GM12878 (cell line): ENCODE measurements around the gene TET2. TPM values are rescaled to one million over a fixed set of nuclear protein-coding genes. Genes with fewer than 3 reads are reported as not detected.

Experiments used
- ATAC-seq: fragments of 200-7000 bp; cut with Tn5 transposase; 3 replicates; pipeline ENCODE4 v1.9.1; 2020; ENCODE audit warnings: mild to moderate bottlenecking, moderate library complexity
- BruUV-seq: library from RNA; stranded (reverse); fragments of 400-500 nt; replicated peaks from 2 replicates; lab custom pipeline; 2021; lab: Mats Ljungman, UMichigan
- CTCF ChIA-PET: fragments of 300-600 bp; sonication (Branson Sonifier 250); formaldehyde crosslinking; extraction: SDS; loops from one replicate; lab custom pipeline; 2021; ENCODE audit warnings: inconsistent platforms; lab: Yijun Ruan, JAX
- POLR2A ChIA-PET: fragments of 350-600 bp; formaldehyde crosslinking; extraction: SDS; loops from one replicate; lab custom pipeline; 2021; ENCODE audit warnings: inconsistent platforms; lab: Charles Lee
- RAD21 ChIA-PET: fragments of 300-600 bp; sonication (Branson Sonifier 250); formaldehyde crosslinking; loops from one replicate; lab custom pipeline; 2023; ENCODE audit warnings: antibody characterized with exemption; ENCODE audit not compliant: unreplicated experiment; lab: Charles Lee
- SMC1A ChIA-PET: fragments of 300-600 bp; sonication (Branson Sonifier 250); formaldehyde crosslinking; loops from one replicate; lab custom pipeline; 2023; ENCODE audit not compliant: unreplicated experiment, uncharacterized antibody; lab: Charles Lee
- DNase-seq: peaks from one replicate; pipeline ENCODE4 v3.0.0-alpha.2; 2011; ENCODE audit warnings: low read depth, low spot score
- FAIRE-seq: peaks from 3 replicates; lab custom pipeline; 2011; peaks lifted over from hg19 to GRCh38; lab: Jason Lieb, UNC
- H2AFZ ChIP-seq: 2 replicates; pipeline ENCODE4 v1.6.0; 2011; ENCODE audit warnings: low read depth, low read length, control low read depth; ENCODE audit not compliant: control insufficient read depth
- H3K27ac ChIP-seq: 2 replicates; pipeline ENCODE4 v1.5.1; 2011; ENCODE audit warnings: control low read depth; ENCODE audit not compliant: control insufficient read depth, insufficient read depth
- H3K27me3 ChIP-seq, 2 experiments: replicated peaks in 1 of 2; 2 replicates each; pipeline versions ENCODE4 v1.6.0 to v1.6.1; 2011; ENCODE audit warnings: low read length in 1 of 2; ENCODE audit not compliant: control insufficient read depth in 2 of 2, insufficient read depth in 2 of 2
- H3K36me3 ChIP-seq, 2 experiments: 2 replicates each; pipeline ENCODE4 v1.5.1; 2011; ENCODE audit warnings: low read length in 1 of 2; ENCODE audit not compliant: control insufficient read depth in 2 of 2, insufficient read depth in 2 of 2
- H3K4me1 ChIP-seq: 2 replicates; pipeline ENCODE4 v1.6.1; 2011; ENCODE audit warnings: mild to moderate bottlenecking, low read length, moderate library complexity, mixed read lengths; ENCODE audit not compliant: control insufficient read depth, insufficient read depth
- H3K4me2 ChIP-seq: 2 replicates; pipeline ENCODE4 v1.6.0; 2011; ENCODE audit warnings: control low read depth; ENCODE audit not compliant: control insufficient read depth, insufficient read depth
- H3K4me3 ChIP-seq: fragments of 200-600 bp; sonication (generic); 2 replicates; pipeline ENCODE4 v1.5.1; 2016
- H3K79me2 ChIP-seq: 2 replicates; pipeline ENCODE4 v1.6.0; 2011; ENCODE audit warnings: low read length; ENCODE audit not compliant: control insufficient read depth, insufficient read depth
- H3K9ac ChIP-seq: 2 replicates; pipeline ENCODE4 v1.8.0; 2011; ENCODE audit warnings: low read length, control low read depth, mixed read lengths; ENCODE audit not compliant: control insufficient read depth, insufficient read depth
- H3K9me3 ChIP-seq: replicated peaks from 3 replicates; pipeline ENCODE4 v1.5.1; 2011; ENCODE audit warnings: mild to moderate bottlenecking, low read length; ENCODE audit not compliant: control insufficient read depth, insufficient read depth
- H4K20me1 ChIP-seq: 2 replicates; pipeline ENCODE4 v1.6.0; 2011; ENCODE audit not compliant: control insufficient read depth, insufficient read depth
- ATF7 ChIP-seq: fragments of 450-650 bp; IDR thresholded peaks from 2 replicates; pipeline ENCODE4 v1.6.1; 2016; ENCODE audit warnings: low read depth, mild to moderate bottlenecking
- CBX5 ChIP-seq: sonication (generic); IDR thresholded peaks from 2 replicates; pipeline ENCODE4 v1.6.1; 2016; ENCODE audit warnings: low read depth, moderate library complexity, mild to moderate bottlenecking, inconsistent platforms
- ETV6 ChIP-seq, 2 experiments: fragments of 450-650 bp in 1 of 2; IDR thresholded peaks in 1 of 2; conservative IDR thresholded peaks in 1 of 2; 2 replicates each; pipeline ENCODE4 v1.6.1; 2014; ENCODE audit warnings: antibody characterized with exemption in 1 of 2, borderline replicate concordance in 1 of 2, low read depth in 1 of 2, mild to moderate bottlenecking in 1 of 2, moderate library complexity in 1 of 2
- HDAC6 ChIP-seq: fragments of 200-600 bp; sonication (generic); IDR thresholded peaks from one replicate; pipeline ENCODE4 v1.8.0; 2017; ENCODE audit warnings: antibody characterized with exemption; ENCODE audit not compliant: unreplicated experiment
- IKZF2 ChIP-seq, 2 experiments: fragments of 450-650 bp; IDR thresholded peaks; 2 replicates each; pipeline ENCODE4 v1.6.1; 2017; ENCODE audit warnings: mild to moderate bottlenecking in 2 of 2, moderate library complexity in 2 of 2
- MEF2B ChIP-seq: fragments of 450-650 bp; IDR thresholded peaks from 2 replicates; pipeline ENCODE4 v1.6.1; 2018; ENCODE audit warnings: mild to moderate bottlenecking, moderate library complexity; ENCODE audit not compliant: partially characterized antibody, poor library complexity, severe bottlenecking
- NR2F1 ChIP-seq: fragments of 450-650 bp; conservative IDR thresholded peaks from 2 replicates; pipeline ENCODE4 v1.6.1; 2017; ENCODE audit warnings: mild to moderate bottlenecking
- PML ChIP-seq: IDR thresholded peaks from 2 replicates; pipeline ENCODE4 v1.6.1; 2012; ENCODE audit warnings: low read length, inconsistent platforms
- RFX5 ChIP-seq: IDR thresholded peaks from 2 replicates; pipeline ENCODE4 v1.6.1; 2011; ENCODE audit warnings: low read depth, low read length, improper control_type of control experiment
- WGBS: methylation state at CpG from one replicate; pipeline ENCODE4 v1.1.6; 2016; ENCODE audit warnings: low lambda C conversion rate; ENCODE audit not compliant: insufficient replicate concordance, insufficient coverage; ENCODE audit errors: missing lambda C conversion rate; 5-methylcytosine and 5-hydroxymethylcytosine counted together
- in situ Hi-C: fragments of 300-500 bp; cut with MboI; formaldehyde crosslinking; loops from 9 replicates; pipeline ENCODE4 v1.14.3; 2018; ENCODE audit warnings: mixed read lengths
- intact Hi-C: fragments of 100-400 bp; cut with micrococcal nuclease; formaldehyde crosslinking; loops from one replicate; pipeline ENCODE4 v1.14.2; 2022; ENCODE audit not compliant: unreplicated experiment
- polyA plus RNA-seq, 11 experiments: library from polyadenylated mRNA; depleted of rRNA in 4 of 11; unstranded in 6 of 11; stranded (reverse) in 5 of 11; fragments of >200 nt; fragmentation: Nextera tagmentation in 4 of 11; fragmentation: Illumina TruSeq in 1 of 11; extraction: Ambion mirVana in 4 of 11; extraction: Trizol in 1 of 11; gene quantifications; 1 replicate in 1 of 11; 2 replicates in 10 of 11; pipeline versions ENCODE4 v1.2.1 to v1.2.3, GENCODE V29; 2011 to 2016; ENCODE audit warnings: inconsistent platforms in 2 of 11, missing spikeins in 2 of 11, low read depth in 1 of 11
- total RNA-seq, 4 experiments: library from RNA; depleted of rRNA in 3 of 4; stranded (reverse); fragments of >200 nt in 3 of 4; fragmentation: Illumina TruSeq in 1 of 4; extraction: Trizol in 1 of 4; gene quantifications; 2 replicates each; pipeline versions ENCODE4 v1.2.1 to v1.2.3, GENCODE V29; 2013 to 2021
- TF ChIP-seq, protein P1 (sequence below): IDR thresholded peaks from 2 replicates; pipeline ENCODE4 v1.6.1; 2011; ENCODE audit warnings: mild to moderate bottlenecking, low read depth, low read length, moderate library complexity; ENCODE audit not compliant: insufficient replicate concordance
- TF ChIP-seq, protein P2 (sequence below): fragments of 450-650 bp; IDR thresholded peaks from 2 replicates; pipeline ENCODE4 v1.6.1; 2017; ENCODE audit warnings: low read depth, mild to moderate bottlenecking, moderate library complexity

The TET2 gene
- total and polyA plus RNA-seq, 10 of the 15 experiments (the other 5 are each of a cell fraction or from before 2014, with no cell fraction given): 3.7 to 49.0 (median 27.5) TPM

DNA sequence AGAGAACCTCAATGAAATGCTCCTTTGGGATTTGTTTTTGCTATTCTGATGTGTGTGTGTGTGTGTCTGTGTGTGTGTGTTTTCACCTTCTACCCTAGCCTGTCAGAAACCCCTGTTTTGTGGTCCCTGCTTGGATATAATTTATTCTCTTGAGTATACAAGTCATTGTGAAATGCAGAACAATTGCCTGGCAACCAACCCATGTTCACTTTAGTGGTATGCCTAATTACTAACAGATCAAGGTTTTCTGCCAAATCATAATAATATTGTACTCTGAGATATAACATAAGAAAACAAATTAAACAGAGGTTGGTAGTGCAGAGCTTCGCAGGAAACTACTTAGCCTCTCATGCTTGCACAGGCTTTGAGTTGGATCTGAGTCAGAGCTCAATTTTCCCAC lies 7.0 kb upstream of the TET2 start:
- no peak overlapping the region for H2AFZ ChIP-seq
- H4K20me1 ChIP-seq: no peaks in the 10 kb centered on the region
- intact Hi-C loops: loop anchor here (10.0 kb wide), 4 partner anchors 525 to 1075 kb away; partner anchors contain the start of gene CXXC4
- H3K4me1 ChIP-seq: no peaks in the 10 kb centered on the region; the same call in none of the 2 replicates
- H3K79me2 ChIP-seq: peaks cover 4% of the 10 kb centered on the region
- RAD21 ChIA-PET: interaction anchor here (1.1 to 2.9 kb wide), 5 partner anchors 13 to 335 kb away, joined by 3 to 22 read pairs (median 4); partner anchors contain the start of gene PPA2
- H3K27ac ChIP-seq: no peak overlapping the region
- ATAC-seq (no peak), FAIRE-seq (no peak), DNase-seq (no peak)
- TF ChIP-seq HDAC6: no peak
- TF ChIP-seq MEF2B: peak; percentile 19
- SMC1A ChIA-PET: interaction anchor here (0.9 to 4.5 kb wide), 8 partner anchors 23 to 334 kb away, joined by 3 to 41 read pairs (median 4); partner anchors contain the start of gene PPA2
- POLR2A ChIA-PET: interaction anchor here (1.9 kb wide), 1 partner anchor 334 kb away, joined by 7 read pairs; the partner anchor contains the start of gene PPA2
- BruUV-seq: no TSS peak
- H3K9me3 ChIP-seq: no peaks in the 10 kb centered on the region; the same call in 1 of the 3 replicates
- 95% methylated on average over 1 of the region's 1 CpG for WGBS
- in situ Hi-C loops: loop anchor here (5.0 kb wide), 1 partner anchor 333 kb away; the partner anchor contains the start of gene PPA2
- CTCF ChIA-PET: interaction anchor here (0.7 to 4.1 kb wide), 17 partner anchors 8 to 576 kb away, joined by 3 to 51 read pairs (median 4); partner anchors contain the start of gene PPA2
- no peaks in the 10 kb centered on the region for H3K27me3 ChIP-seq
- no peak overlapping the region for H3K4me3 ChIP-seq
- no peaks in the 10 kb centered on the region for H3K36me3 ChIP-seq
- no peak overlapping the region for H3K4me2 ChIP-seq
- no peak overlapping the region for H3K9ac ChIP-seq

DNA sequence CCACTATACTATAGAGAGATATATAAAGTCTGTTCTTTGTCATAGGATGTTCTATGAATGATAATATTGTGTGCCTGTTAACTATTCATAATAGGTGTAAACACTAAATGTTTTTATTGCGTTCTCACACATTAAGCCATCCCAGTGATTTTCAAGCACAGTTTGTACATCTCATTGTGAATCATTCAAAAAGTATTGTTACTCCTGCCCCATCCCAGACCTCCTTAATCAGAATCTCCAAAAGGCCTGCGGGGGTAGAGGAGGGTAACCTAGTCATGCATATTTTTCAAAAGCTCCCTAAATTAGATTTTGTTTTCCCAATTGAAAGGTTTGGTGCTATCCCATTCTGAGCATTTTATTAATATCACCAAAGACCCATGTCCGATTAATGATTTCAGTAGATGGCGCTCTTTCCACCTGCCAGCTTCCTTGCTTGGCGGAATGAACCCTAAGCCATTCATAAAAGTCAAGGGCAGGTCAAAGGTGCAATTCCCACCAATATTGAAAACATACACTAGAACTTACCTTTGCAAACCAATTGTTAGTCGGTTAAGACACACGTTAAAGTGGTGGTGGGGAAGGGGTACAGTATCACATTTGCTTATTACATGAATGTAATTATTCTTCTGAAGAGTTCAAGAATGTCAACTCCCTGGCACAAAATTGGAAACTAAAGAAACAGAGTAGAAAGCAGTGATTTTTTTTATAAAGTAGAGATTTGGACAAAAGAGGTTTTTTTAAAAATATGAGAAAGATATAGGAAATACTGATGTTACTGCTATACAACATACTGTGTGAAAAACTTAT lies 5.8 kb upstream of the TET2 start:
- WGBS: 30% methylated on average over 7 of the region's 7 CpGs
- ChIA-PET POLR2A (interaction anchor here (1.9 kb wide), 1 partner anchor 333 kb away, joined by 7 read pairs; the partner anchor contains the start of gene PPA2), RAD21 (interaction anchor here (0.6 to 2.9 kb wide), 14 partner anchors 9 to 519 kb away, joined by 3 to 22 read pairs (median 3); partner anchors contain the start of gene PPA2), CTCF (interaction anchor here (0.7 to 4.1 kb wide), 26 partner anchors 10 to 607 kb away, joined by 3 to 51 read pairs (median 4); partner anchors contain the start of gene PPA2), SMC1A (interaction anchor here (0.7 to 4.5 kb wide), 14 partner anchors 13 to 333 kb away, joined by 3 to 41 read pairs (median 3); partner anchors contain the start of gene PPA2)
- peak overlapping the region; percentile 24; the same call in 1 of the 2 replicates for H2AFZ ChIP-seq
- FAIRE-seq (no peak), ATAC-seq (peak; percentile 59), DNase-seq (no peak)
- no peak overlapping the region for H3K4me3 ChIP-seq
- intact Hi-C loops: loop anchor here (1.0 to 10.0 kb wide), 5 partner anchors 330 to 1076 kb away; partner anchors contain the start of gene CXXC4
- H3K79me2 ChIP-seq: peaks cover 13% of the 10 kb centered on the region
- in situ Hi-C loops: no loop called here
- no peaks in the 10 kb centered on the region; the same call in none of the 2 replicates for H3K4me1 ChIP-seq
- H3K4me2 ChIP-seq: no peak overlapping the region
- no peak overlapping the region for H3K9ac ChIP-seq
- no peaks in the 10 kb centered on the region; the same call in 1 of the 3 replicates for H3K9me3 ChIP-seq
- BruUV-seq: no TSS peak
- H3K27ac ChIP-seq: no peak overlapping the region
- H4K20me1 ChIP-seq: no peaks in the 10 kb centered on the region
- no peaks in the 10 kb centered on the region for H3K27me3 ChIP-seq
- H3K36me3 ChIP-seq: no peaks in the 10 kb centered on the region
- no peak for TF ChIP-seq PML
- TF ChIP-seq, protein P1, sequence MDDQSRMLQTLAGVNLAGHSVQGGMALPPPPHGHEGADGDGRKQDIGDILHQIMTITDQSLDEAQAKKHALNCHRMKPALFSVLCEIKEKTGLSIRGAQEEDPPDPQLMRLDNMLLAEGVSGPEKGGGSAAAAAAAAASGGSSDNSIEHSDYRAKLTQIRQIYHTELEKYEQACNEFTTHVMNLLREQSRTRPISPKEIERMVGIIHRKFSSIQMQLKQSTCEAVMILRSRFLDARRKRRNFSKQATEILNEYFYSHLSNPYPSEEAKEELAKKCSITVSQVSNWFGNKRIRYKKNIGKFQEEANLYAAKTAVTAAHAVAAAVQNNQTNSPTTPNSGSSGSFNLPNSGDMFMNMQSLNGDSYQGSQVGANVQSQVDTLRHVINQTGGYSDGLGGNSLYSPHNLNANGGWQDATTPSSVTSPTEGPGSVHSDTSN: no peak
- no peak for TF ChIP-seq IKZF2 (IDR thresholded peaks at IDR 0.05)
- peak; percentile 96 for TF ChIP-seq NR2F1
- TF ChIP-seq, protein P2, sequence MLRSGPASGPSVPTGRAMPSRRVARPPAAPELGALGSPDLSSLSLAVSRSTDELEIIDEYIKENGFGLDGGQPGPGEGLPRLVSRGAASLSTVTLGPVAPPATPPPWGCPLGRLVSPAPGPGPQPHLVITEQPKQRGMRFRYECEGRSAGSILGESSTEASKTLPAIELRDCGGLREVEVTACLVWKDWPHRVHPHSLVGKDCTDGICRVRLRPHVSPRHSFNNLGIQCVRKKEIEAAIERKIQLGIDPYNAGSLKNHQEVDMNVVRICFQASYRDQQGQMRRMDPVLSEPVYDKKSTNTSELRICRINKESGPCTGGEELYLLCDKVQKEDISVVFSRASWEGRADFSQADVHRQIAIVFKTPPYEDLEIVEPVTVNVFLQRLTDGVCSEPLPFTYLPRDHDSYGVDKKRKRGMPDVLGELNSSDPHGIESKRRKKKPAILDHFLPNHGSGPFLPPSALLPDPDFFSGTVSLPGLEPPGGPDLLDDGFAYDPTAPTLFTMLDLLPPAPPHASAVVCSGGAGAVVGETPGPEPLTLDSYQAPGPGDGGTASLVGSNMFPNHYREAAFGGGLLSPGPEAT: no peak
- TF ChIP-seq ATF7: no peak
- TF ChIP-seq CBX5: 0 out of 2 replicates have a peak, but pooled peaks have one; percentile 53
- no peak for TF ChIP-seq RFX5
- no peak for TF ChIP-seq ETV6 (conservative IDR thresholded peaks at IDR 0.05 in 1 of 2, IDR thresholded peaks at IDR 0.05 in 1 of 2; ENCODE audit: borderline replicate concordance in 1 of 2, low read depth in 1 of 2)
